H1 (cell line): ENCODE measurements around the gene GBE1. TPM values are rescaled to one million over a fixed set of nuclear protein-coding genes. Genes with fewer than 3 reads are reported as not detected.

Experiments used
- CTCF ChIA-PET: fragments of 300-600 bp; sonication (Branson Sonifier 250); formaldehyde crosslinking; loops from one replicate; lab custom pipeline; 2021; ENCODE audit not compliant: partially characterized antibody; lab: Charles Lee
- POLR2A ChIA-PET: fragments of 300-600 bp; sonication (Branson Sonifier 250); formaldehyde crosslinking; loops from one replicate; lab custom pipeline; 2021; ENCODE audit warnings: inconsistent platforms; ENCODE audit not compliant: partially characterized antibody; lab: Charles Lee
- DNase-seq, 2 experiments: peaks; one replicate each; pipeline versions ENCODE4 v3.0.0 to v3.0.0-alpha.2; 2010 to 2022; ENCODE audit warnings: low spot score in 2 of 2, low read depth in 1 of 2, mixed read lengths in 1 of 2
- FAIRE-seq: peaks from 2 replicates; lab custom pipeline; 2011; peaks lifted over from hg19 to GRCh38; lab: Jason Lieb, UNC
- H2AFZ ChIP-seq: 2 replicates; pipeline ENCODE4 v1.8.1; 2012; ENCODE audit warnings: low read length, inconsistent platforms
- H2AK5ac ChIP-seq: 2 replicates; pipeline ENCODE4 v1.6.1; 2013; ENCODE audit warnings: low read depth, low read length
- H2BK120ac ChIP-seq: replicated peaks from 2 replicates; pipeline ENCODE3; 2013; ENCODE audit warnings: low read depth, low read length, inconsistent platforms
- H2BK12ac ChIP-seq: 2 replicates; pipeline ENCODE4 v1.6.1; 2013; ENCODE audit warnings: low read depth, low read length
- H2BK15ac ChIP-seq: 2 replicates; pipeline ENCODE4 v1.6.1; 2013; ENCODE audit warnings: low read length
- H2BK20ac ChIP-seq: 2 replicates; pipeline ENCODE4 v1.6.1; 2013; ENCODE audit warnings: low read length
- H2BK5ac ChIP-seq: 2 replicates; pipeline ENCODE4 v1.6.1; 2013; ENCODE audit warnings: low read depth, low read length
- H3K14ac ChIP-seq: 2 replicates; pipeline ENCODE4 v1.6.1; 2013; ENCODE audit warnings: inconsistent platforms; ENCODE audit not compliant: insufficient read length
- H3K18ac ChIP-seq: 2 replicates; pipeline ENCODE4 v1.6.1; 2013; ENCODE audit warnings: low read length; ENCODE audit errors: extremely low read depth
- H3K23ac ChIP-seq: 2 replicates; pipeline ENCODE4 v1.6.1; 2013; ENCODE audit warnings: inconsistent platforms; ENCODE audit not compliant: insufficient read length
- H3K23me2 ChIP-seq: 2 replicates; pipeline ENCODE4 v1.6.1; 2013; ENCODE audit warnings: low read depth, low read length
- H3K27ac ChIP-seq: 2 replicates; pipeline ENCODE4 v1.6.1; 2011; ENCODE audit warnings: low read depth, low read length, inconsistent platforms
- H3K27me3 ChIP-seq, 4 experiments: replicated peaks in 1 of 4; 1 replicate in 1 of 4; 2 replicates in 3 of 4; pipeline versions ENCODE4 v1.6.1 to v1.8.1; 2011 to 2013; ENCODE audit warnings: low read length in 3 of 4, mild to moderate bottlenecking in 3 of 4, inconsistent platforms in 2 of 4, mixed read lengths in 2 of 4, moderate library complexity in 1 of 4; ENCODE audit not compliant: control insufficient read depth in 3 of 4, insufficient read depth in 3 of 4; ENCODE audit errors: extremely low read depth in 1 of 4
- H3K36me3 ChIP-seq, 4 experiments: 2 replicates each; pipeline versions ENCODE4 v1.6.1 to v1.8.1; 2011 to 2013; ENCODE audit warnings: mild to moderate bottlenecking in 4 of 4, low read length in 3 of 4, moderate library complexity in 2 of 4, control low read depth in 1 of 4, inconsistent platforms in 1 of 4; ENCODE audit not compliant: insufficient read depth in 4 of 4, control insufficient read depth in 2 of 4
- H3K4ac ChIP-seq: replicated peaks from 2 replicates; pipeline ENCODE3; 2013; ENCODE audit warnings: low read length, low read depth, mixed read lengths, inconsistent platforms; ENCODE audit not compliant: insufficient read length
- H3K4me1 ChIP-seq, 4 experiments: replicated peaks in 1 of 4; 1 replicate in 1 of 4; 2 replicates in 3 of 4; pipeline versions ENCODE4 v1.6.1 to v1.8.1; 2011 to 2013; ENCODE audit warnings: low read length in 3 of 4, inconsistent platforms in 2 of 4, mixed read lengths in 1 of 4; ENCODE audit not compliant: insufficient read depth in 4 of 4, control insufficient read depth in 3 of 4
- H3K4me2 ChIP-seq, 2 experiments: 2 replicates each; pipeline versions ENCODE4 v1.6.1 to v1.8.1; 2011 to 2013; ENCODE audit warnings: low read depth in 2 of 2, low read length in 2 of 2, control low read depth in 1 of 2, inconsistent platforms in 1 of 2, mild to moderate bottlenecking in 1 of 2; ENCODE audit not compliant: insufficient read depth in 1 of 2
- H3K4me3 ChIP-seq, 4 experiments: fragments of 200-600, 300-600 bp in 1 of 4; sonication (generic), shearing (Covaris generic), sonication (Bioruptor Twin) in 1 of 4; 2 replicates each; pipeline versions ENCODE4 v1.5.1 to v1.8.1; 2011 to 2016; ENCODE audit warnings: low read length in 4 of 4, low read depth in 3 of 4, control low read depth in 2 of 4, inconsistent platforms in 2 of 4, mild to moderate bottlenecking in 2 of 4, mixed read lengths in 1 of 4, moderate library complexity in 1 of 4; ENCODE audit not compliant: insufficient read depth in 2 of 4; ENCODE audit errors: extremely low read depth in 1 of 4
- H3K56ac ChIP-seq: replicated peaks from 2 replicates; pipeline ENCODE3; 2013; ENCODE audit warnings: low read depth, mild to moderate bottlenecking, mixed read lengths, low read length, inconsistent platforms; ENCODE audit not compliant: insufficient read length
- H3K79me1 ChIP-seq: 2 replicates; pipeline ENCODE4 v1.6.1; 2013; ENCODE audit warnings: low read depth, low read length, control low read depth
- H3K79me2 ChIP-seq, 2 experiments: 2 replicates each; pipeline versions ENCODE4 v1.6.1 to v1.8.1; 2012 to 2013; ENCODE audit warnings: low read length in 2 of 2, mild to moderate bottlenecking in 2 of 2, inconsistent platforms in 1 of 2; ENCODE audit not compliant: insufficient read depth in 2 of 2, control insufficient read depth in 1 of 2
- H3K9ac ChIP-seq, 4 experiments: replicated peaks in 1 of 4; 1 replicate in 1 of 4; 2 replicates in 3 of 4; pipeline versions ENCODE4 v1.6.1 to v1.8.1; 2011 to 2013; ENCODE audit warnings: low read depth in 3 of 4, low read length in 3 of 4, control low read depth in 2 of 4, mild to moderate bottlenecking in 2 of 4, moderate library complexity in 2 of 4, inconsistent platforms in 1 of 4; ENCODE audit errors: extremely low read depth in 1 of 4
- H3K9me3 ChIP-seq, 2 experiments: 2 replicates each; pipeline versions ENCODE4 v1.6.1 to v1.8.1; 2012 to 2013; ENCODE audit warnings: mild to moderate bottlenecking in 2 of 2, moderate library complexity in 2 of 2, control low read depth in 1 of 2, inconsistent platforms in 1 of 2, low read depth in 1 of 2, low read length in 1 of 2, mixed read lengths in 1 of 2; ENCODE audit not compliant: insufficient read depth in 2 of 2
- H4K20me1 ChIP-seq, 2 experiments: replicated peaks in 1 of 2; 2 replicates each; pipeline versions ENCODE3 to v1.8.1; 2011 to 2013; ENCODE audit warnings: inconsistent platforms in 2 of 2, low read length in 2 of 2, mild to moderate bottlenecking in 1 of 2; ENCODE audit not compliant: insufficient read depth in 2 of 2, control insufficient read depth in 1 of 2
- H4K5ac ChIP-seq: 2 replicates; pipeline ENCODE4 v1.6.1; 2013; ENCODE audit warnings: low read length, low read depth, mixed read lengths, inconsistent platforms; ENCODE audit not compliant: insufficient read length
- H4K8ac ChIP-seq: 2 replicates; pipeline ENCODE4 v1.8.0; 2013; ENCODE audit warnings: mild to moderate bottlenecking, moderate library complexity, low read length, inconsistent platforms; ENCODE audit not compliant: insufficient read depth; ENCODE audit errors: extremely low read depth
- H4K91ac ChIP-seq: replicated peaks from 2 replicates; pipeline ENCODE3; 2013; ENCODE audit warnings: low read length, mixed read lengths, inconsistent platforms; ENCODE audit not compliant: insufficient read length
- SP1 ChIP-seq: IDR thresholded peaks from 2 replicates; pipeline ENCODE4 v1.6.1; 2011; ENCODE audit warnings: low read depth, low read length
- WGBS, 2 experiments: shearing (Covaris generic) in 1 of 2; methylation state at CpG; one replicate each; pipeline versions ENCODE4 v1.1.6 to v1.1.7; 2013 to 2015; ENCODE audit warnings: low lambda C conversion rate in 2 of 2, mixed read lengths in 2 of 2, inconsistent platforms in 1 of 2, low coverage in 1 of 2, missing lambda C conversion rate in 1 of 2; ENCODE audit not compliant: insufficient replicate concordance in 2 of 2, insufficient coverage in 1 of 2, insufficient read length in 1 of 2; ENCODE audit errors: extremely low coverage in 1 of 2, missing lambda C conversion rate in 1 of 2; 5-methylcytosine and 5-hydroxymethylcytosine counted together
- polyA plus RNA-seq, 7 experiments: library from polyadenylated mRNA; depleted of rRNA in 3 of 7; stranded (reverse) in 5 of 7; unstranded in 2 of 7; fragments of >200 nt in 5 of 7; fragments of 200-250 nt in 2 of 7; gene quantifications; 1 replicate in 5 of 7; 2 replicates in 1 of 7; 4 replicates in 1 of 7; pipeline versions ENCODE4 v1.2.1 to v1.2.3, GENCODE V29; 2011 to 2013; ENCODE audit warnings: missing spikeins in 2 of 7, mixed read lengths in 2 of 7
- total RNA-seq: library from RNA; stranded (reverse); fragmentation: NEBNext Ultra II Directional; extraction: Animal tissue kit (Norgen Biotek cat#: 25700); gene quantifications from 2 replicates; pipeline ENCODE4 v1.2.1, GENCODE V29; 2021

GBE1 gene
- total and polyA plus RNA-seq, 2 of the 8 experiments (the other 6 are each of a cell fraction or from before 2014, with no cell fraction given) = 3.3 to 7.3 TPM

- H2AK5ac ChIP-seq = no peak overlapping the region
- no peak overlapping the region for H3K56ac ChIP-seq
- 95% methylated on average over 3 of the region's 3 CpGs; no CpG with 5 or more reads in 1 of the 2 experiments for WGBS, 2 experiments
- no peak overlapping the region for H3K4me2 ChIP-seq
- no peaks in the 10 kb centered on the region for H3K23me2 ChIP-seq
- no peak overlapping the region for H2BK5ac ChIP-seq
- no peak for TF ChIP-seq SP1
- no peak overlapping the region for H2BK12ac ChIP-seq
- H2BK15ac ChIP-seq = no peak overlapping the region
- H4K8ac ChIP-seq = no peak overlapping the region
- H2AFZ ChIP-seq = no peak overlapping the region
- CTCF ChIA-PET = no interaction called here
- H2BK20ac ChIP-seq = no peak overlapping the region
- no peak overlapping the region for H3K4ac ChIP-seq
- DNase-seq = no peak
- H3K79me2 ChIP-seq = no peaks in the 10 kb centered on the region
- no peaks in the 10 kb centered on the region for H3K4me1 ChIP-seq
- POLR2A ChIA-PET = no interaction called here
- no peaks in the 10 kb centered on the region for H3K27me3 ChIP-seq
- no peak overlapping the region for H3K23ac ChIP-seq
- no peak overlapping the region for H2BK120ac ChIP-seq
- H3K27ac ChIP-seq = no peak overlapping the region
- H4K5ac ChIP-seq = no peak overlapping the region
- H3K18ac ChIP-seq = no peak overlapping the region
- H4K20me1 ChIP-seq = no peaks in the 10 kb centered on the region
- H3K9ac ChIP-seq = no peak overlapping the region
- no peaks in the 10 kb centered on the region for H3K9me3 ChIP-seq
- H3K4me3 ChIP-seq = no peak overlapping the region
- no peaks in the 10 kb centered on the region for H3K36me3 ChIP-seq
- no peak overlapping the region for H4K91ac ChIP-seq
- no peak for FAIRE-seq
- H3K14ac ChIP-seq = no peak overlapping the region
- no peaks in the 10 kb centered on the region for H3K79me1 ChIP-seq
Observed at GRCh38 chr3:81696090-81696489, 65.4 kb downstream of the GBE1 start.
